GM19351 (cell line): ENCODE data around the gene AKAP13.
A peak's percentile ranks its signal among the peaks of the same experiment; 100 is the strongest.

Experiments used
- ATAC-seq: cut with Tn5 transposase; IDR thresholded peaks from one replicate; pipeline ENCODE4 v1.9.1; 2021; ENCODE audit warnings: mild to moderate bottlenecking, moderate library complexity; ENCODE audit not compliant: unreplicated experiment

Gene AKAP13

GRCh38 chr15:85493260-85493659, 112.9 kb downstream of the AKAP13 start:
- no peak for ATAC-seq

- no peak for ATAC-seq
Observed at GRCh38 chr15:85494048-85494777, 113.8 kb downstream of the AKAP13 start.

GRCh38 chr15:85495096-85495495, 114.7 kb downstream of the AKAP13 start:
- ATAC-seq = no peak

- ATAC-seq = no peak
Observed at GRCh38 chr15:85495544-85495943, 115.1 kb downstream of the AKAP13 start.

- no peak for ATAC-seq
Observed at GRCh38 chr15:85496151-85496550, 115.7 kb downstream of the AKAP13 start.

GRCh38 chr15:85496551-85497171, 116.3 kb downstream of the AKAP13 start:
- ATAC-seq = no peak

GRCh38 chr15:85497172-85497569, 116.8 kb downstream of the AKAP13 start:
- ATAC-seq = no peak

GRCh38 chr15:85498471-85498870, 118.1 kb downstream of the AKAP13 start:
- no peak for ATAC-seq

GRCh38 chr15:85499371-85499887, 119.0 kb downstream of the AKAP13 start:
- ATAC-seq = no peak

- ATAC-seq = peak; percentile 57
Observed at GRCh38 chr15:85500060-85500708, 119.8 kb downstream of the AKAP13 start.

- no peak for ATAC-seq
Observed at GRCh38 chr15:85500729-85501128, 120.3 kb downstream of the AKAP13 start.

GRCh38 chr15:85501574-85501973, 121.2 kb downstream of the AKAP13 start:
- no peak for ATAC-seq

GRCh38 chr15:85503151-85503799, 122.9 kb downstream of the AKAP13 start:
- no peak for ATAC-seq

GRCh38 chr15:85504749-85505676, 124.6 kb downstream of the AKAP13 start:
- ATAC-seq = peak; percentile 50

GRCh38 chr15:85507114-85507513, 126.7 kb downstream of the AKAP13 start:
- no peak for ATAC-seq

- ATAC-seq = no peak
Observed at GRCh38 chr15:85509973-85510372, 129.6 kb downstream of the AKAP13 start.

- ATAC-seq = no peak
Observed at GRCh38 chr15:85514413-85514812, 134.0 kb downstream of the AKAP13 start.

GRCh38 chr15:85515212-85515611, 134.8 kb downstream of the AKAP13 start:
- no peak for ATAC-seq

- ATAC-seq = no peak
Observed at GRCh38 chr15:85517086-85517485, 136.7 kb downstream of the AKAP13 start.
